Bronchial epithelial cell (primary cell): ENCODE measurements around the gene MRM2. TPM values are rescaled to one million over a fixed set of nuclear protein-coding genes. Genes with fewer than 3 reads are reported as not detected.

ENCODE experiments used
- DNase-seq: peaks from one replicate; pipeline ENCODE4 v3.0.0-alpha.2; 2010; ENCODE audit warnings: low read depth
- FAIRE-seq: peaks from 2 replicates; lab custom pipeline; 2011; peaks lifted over from hg19 to GRCh38; lab: Jason Lieb, UNC
- H3K27me3 ChIP-seq: 2 replicates; pipeline ENCODE4 v1.5.1; 2011; ENCODE audit warnings: low read length; ENCODE audit not compliant: control insufficient read depth, insufficient read depth
- H3K36me3 ChIP-seq: 2 replicates; pipeline ENCODE4 v1.5.1; 2011; ENCODE audit warnings: low read length; ENCODE audit not compliant: control insufficient read depth, insufficient read depth
- H3K4me3 ChIP-seq: 2 replicates; pipeline ENCODE4 v1.5.1; 2011; ENCODE audit warnings: mild to moderate bottlenecking, low read depth, low read length, control low read depth
- CTCF ChIP-seq: IDR thresholded peaks from 2 replicates; pipeline ENCODE4 v1.5.1; 2011; ENCODE audit warnings: mild to moderate bottlenecking, moderate library complexity, low read length, control low read depth, inconsistent platforms; ENCODE audit not compliant: insufficient read depth, severe bottlenecking
- total RNA-seq: library from RNA; depleted of rRNA; stranded (reverse); fragments of >200 nt; gene quantifications from 2 replicates; pipeline ENCODE4 v1.2.1, GENCODE V29; 2014

Gene MRM2
- total RNA-seq, 1 donor from 2014 or later, result 21.1 TPM

- Histone ChIP-seq H3K4me3 (no peak overlapping the region), H3K36me3 (peaks cover 4% of the 10 kb centered on the region), H3K27me3 (no peaks in the 10 kb centered on the region)
- no peak for TF ChIP-seq CTCF
- FAIRE-seq (no peak), DNase-seq (no peak)
Measured at GRCh38 chr7:2263176-2263575, 21.2 kb upstream of the MRM2 start.

GRCh38 chr7:2261611-2262010, 19.6 kb upstream of the MRM2 start:
- no peak for TF ChIP-seq CTCF
- no peak overlapping the region for H3K4me3 ChIP-seq
- H3K27me3 ChIP-seq, result no peaks in the 10 kb centered on the region
- no peak for FAIRE-seq
- peaks cover 6% of the 10 kb centered on the region for H3K36me3 ChIP-seq
- DNase-seq, result no peak

- FAIRE-seq (no peak), DNase-seq (peak; percentile 83)
- Histone ChIP-seq H3K4me3 (no peak overlapping the region), H3K27me3 (no peaks in the 10 kb centered on the region), H3K36me3 (peaks cover 6% of the 10 kb centered on the region)
- no peak for TF ChIP-seq CTCF
Measured at GRCh38 chr7:2260820-2261219, 18.8 kb upstream of the MRM2 start.

- peaks cover 6% of the 10 kb centered on the region for H3K36me3 ChIP-seq
- TF ChIP-seq CTCF, result no peak
- no peaks in the 10 kb centered on the region for H3K27me3 ChIP-seq
- DNase-seq, result no peak
- no peak for FAIRE-seq
- no peak overlapping the region for H3K4me3 ChIP-seq
Measured at GRCh38 chr7:2259480-2259879, 17.5 kb upstream of the MRM2 start.

GRCh38 chr7:2258661-2259365, 16.8 kb upstream of the MRM2 start:
- H3K36me3 ChIP-seq, result peaks cover 4% of the 10 kb centered on the region
- no peak overlapping the region for H3K4me3 ChIP-seq
- DNase-seq (no peak), FAIRE-seq (no peak)
- H3K27me3 ChIP-seq, result no peaks in the 10 kb centered on the region
- TF ChIP-seq CTCF, result no peak

- no peak for FAIRE-seq
- TF ChIP-seq CTCF, result no peak
- Histone ChIP-seq H3K4me3 (no peak overlapping the region), H3K36me3 (peaks cover 2% of the 10 kb centered on the region), H3K27me3 (no peaks in the 10 kb centered on the region)
- no peak for DNase-seq
Measured at GRCh38 chr7:2257651-2258050, 15.6 kb upstream of the MRM2 start.
